Measurements from ENCODE around the gene LYPD6B.

LYPD6B gene

DNA sequence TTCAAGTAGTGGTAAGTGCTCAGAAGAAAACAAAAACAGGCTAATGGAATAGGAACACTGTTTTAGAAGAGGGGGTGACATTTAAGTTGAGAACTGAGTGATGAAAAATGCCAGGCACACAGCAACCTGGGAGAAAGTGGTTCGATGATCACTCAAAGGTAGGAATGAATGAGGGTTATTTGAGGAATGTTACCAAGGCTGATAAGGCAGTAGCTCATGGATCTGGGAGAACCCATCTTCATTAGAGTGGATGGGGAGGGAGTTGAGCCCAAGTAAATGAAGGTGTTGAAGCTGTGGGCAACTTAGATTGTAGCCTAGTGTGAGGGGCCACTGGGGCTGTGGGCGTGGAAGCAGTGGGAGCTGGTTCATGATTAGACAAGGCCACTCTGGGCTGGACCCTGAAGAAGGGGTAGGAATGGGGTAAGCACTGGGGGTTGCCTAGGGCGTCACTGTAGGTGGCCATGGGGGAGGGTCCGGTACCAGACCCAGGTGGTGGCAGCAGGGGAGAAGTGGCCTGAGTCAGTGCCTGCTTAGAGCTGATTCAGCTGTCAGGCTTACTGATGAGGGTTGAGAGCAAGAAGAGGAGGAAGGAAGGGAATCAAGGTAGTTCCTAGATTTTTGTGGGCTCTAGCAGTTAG is 22.5 kb upstream of the LYPD6B start:
- TF ChIP-seq, protein P1, sequence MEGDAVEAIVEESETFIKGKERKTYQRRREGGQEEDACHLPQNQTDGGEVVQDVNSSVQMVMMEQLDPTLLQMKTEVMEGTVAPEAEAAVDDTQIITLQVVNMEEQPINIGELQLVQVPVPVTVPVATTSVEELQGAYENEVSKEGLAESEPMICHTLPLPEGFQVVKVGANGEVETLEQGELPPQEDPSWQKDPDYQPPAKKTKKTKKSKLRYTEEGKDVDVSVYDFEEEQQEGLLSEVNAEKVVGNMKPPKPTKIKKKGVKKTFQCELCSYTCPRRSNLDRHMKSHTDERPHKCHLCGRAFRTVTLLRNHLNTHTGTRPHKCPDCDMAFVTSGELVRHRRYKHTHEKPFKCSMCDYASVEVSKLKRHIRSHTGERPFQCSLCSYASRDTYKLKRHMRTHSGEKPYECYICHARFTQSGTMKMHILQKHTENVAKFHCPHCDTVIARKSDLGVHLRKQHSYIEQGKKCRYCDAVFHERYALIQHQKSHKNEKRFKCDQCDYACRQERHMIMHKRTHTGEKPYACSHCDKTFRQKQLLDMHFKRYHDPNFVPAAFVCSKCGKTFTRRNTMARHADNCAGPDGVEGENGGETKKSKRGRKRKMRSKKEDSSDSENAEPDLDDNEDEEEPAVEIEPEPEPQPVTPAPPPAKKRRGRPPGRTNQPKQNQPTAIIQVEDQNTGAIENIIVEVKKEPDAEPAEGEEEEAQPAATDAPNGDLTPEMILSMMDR (conservative IDR thresholded peaks at IDR 0.05; ENCODE audit: low read length): no peak
- TF ChIP-seq EZH2phosphoT487 (IDR thresholded peaks at IDR 0.05; ENCODE audit: borderline replicate concordance): no peak
- H3K4me3 ChIP-seq (ENCODE audit: low read length, poor library complexity, severe bottlenecking): no peak overlapping the region
- H3K9me2 ChIP-seq (replicated peaks; ENCODE audit: low read depth, low read length): no peaks in the 10 kb centered on the region
- no peaks in the 10 kb centered on the region for H3K36me3 ChIP-seq (ENCODE audit: insufficient read depth, low read length)
- no peaks in the 10 kb centered on the region for H3K9me3 ChIP-seq (ENCODE audit: insufficient read depth, low read depth, low read length)
- no peak overlapping the region for H3K9ac ChIP-seq (ENCODE audit: low read depth, low read length, poor library complexity, severe bottlenecking)
- H3F3A ChIP-seq (ENCODE audit: low read depth): no peaks in the 10 kb centered on the region
- no peak overlapping the region for H2AFZ ChIP-seq (ENCODE audit: low read length)
- H3K4me1 ChIP-seq (ENCODE audit: insufficient read depth, low read length, poor library complexity, severe bottlenecking): no peaks in the 10 kb centered on the region
- no peaks in the 10 kb centered on the region for H3K27me3 ChIP-seq (ENCODE audit: insufficient read depth, low read length, poor library complexity, severe bottlenecking)
- H4K20me1 ChIP-seq (ENCODE audit: insufficient read depth, low read length, poor library complexity, severe bottlenecking): no peaks in the 10 kb centered on the region
- H3K79me2 ChIP-seq (ENCODE audit: insufficient read depth, low read length): no peaks in the 10 kb centered on the region
- H3K4me2 ChIP-seq (ENCODE audit: low read depth, low read length, poor library complexity, severe bottlenecking): no peak overlapping the region

DNA sequence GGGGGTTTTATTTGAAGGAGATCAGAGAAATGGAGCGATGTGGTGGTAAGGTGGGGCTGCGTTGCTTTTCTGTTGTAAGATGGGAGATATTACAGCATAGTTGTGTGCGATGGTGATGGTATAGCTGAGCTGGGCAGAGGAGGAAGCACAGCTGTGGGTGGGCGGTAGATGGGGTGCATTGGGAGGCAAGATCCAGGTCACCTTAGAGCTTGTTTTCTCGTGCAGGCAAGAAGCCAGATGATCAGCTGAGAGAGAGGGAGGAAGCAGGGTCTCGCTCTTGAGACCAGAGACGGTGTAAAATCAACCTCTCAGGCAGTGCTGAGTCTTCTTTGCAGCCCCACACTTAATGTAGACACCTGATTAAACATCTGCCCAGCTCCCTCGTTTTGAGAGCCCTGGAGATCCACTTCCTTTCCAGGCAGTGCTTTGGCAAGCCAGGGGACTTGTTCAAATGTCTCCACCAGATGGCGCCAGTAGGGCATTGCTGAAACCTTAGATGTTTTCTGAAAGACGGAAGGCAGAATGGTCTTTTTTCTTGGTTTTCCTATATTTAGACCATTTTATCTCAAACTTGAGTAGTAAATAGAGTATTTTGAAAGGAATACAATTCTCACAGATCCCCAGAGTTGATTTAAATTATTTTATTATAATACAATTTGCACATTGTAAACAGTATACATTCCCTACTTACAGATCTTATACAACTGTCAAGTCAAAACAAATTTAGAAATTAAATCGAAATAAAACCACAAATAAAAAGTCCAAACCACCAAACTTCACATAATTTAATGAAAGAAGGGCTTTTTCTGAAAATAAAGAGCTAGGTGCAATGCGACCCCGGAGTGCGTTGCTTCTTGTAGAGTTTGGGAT is 21.1 kb upstream of the LYPD6B start:
- H3K4me2 ChIP-seq (ENCODE audit: low read depth, low read length, poor library complexity, severe bottlenecking): peak overlapping the region; percentile 40
- no peaks in the 10 kb centered on the region for H3K79me2 ChIP-seq (ENCODE audit: insufficient read depth, low read length)
- H4K20me1 ChIP-seq (ENCODE audit: insufficient read depth, low read length, poor library complexity, severe bottlenecking): no peaks in the 10 kb centered on the region
- H3K9me3 ChIP-seq (ENCODE audit: insufficient read depth, low read depth, low read length): no peaks in the 10 kb centered on the region
- H3K4me1 ChIP-seq (ENCODE audit: insufficient read depth, low read length, poor library complexity, severe bottlenecking): no peaks in the 10 kb centered on the region
- H2AFZ ChIP-seq (ENCODE audit: low read length): peak overlapping the region; percentile 94
- no peaks in the 10 kb centered on the region for H3K27me3 ChIP-seq (ENCODE audit: insufficient read depth, low read length, poor library complexity, severe bottlenecking)
- TF ChIP-seq, protein P1 (conservative IDR thresholded peaks at IDR 0.05; ENCODE audit: low read length): peak; percentile 91
- no peak for TF ChIP-seq EZH2phosphoT487 (IDR thresholded peaks at IDR 0.05; ENCODE audit: borderline replicate concordance)
- no peaks in the 10 kb centered on the region for H3K36me3 ChIP-seq (ENCODE audit: insufficient read depth, low read length)
- no peaks in the 10 kb centered on the region for H3F3A ChIP-seq (ENCODE audit: low read depth)
- H3K4me3 ChIP-seq (ENCODE audit: low read length, poor library complexity, severe bottlenecking): no peak overlapping the region
- H3K9ac ChIP-seq (ENCODE audit: low read depth, low read length, poor library complexity, severe bottlenecking): no peak overlapping the region
- no peaks in the 10 kb centered on the region for H3K9me2 ChIP-seq (replicated peaks; ENCODE audit: low read depth, low read length)

DNA sequence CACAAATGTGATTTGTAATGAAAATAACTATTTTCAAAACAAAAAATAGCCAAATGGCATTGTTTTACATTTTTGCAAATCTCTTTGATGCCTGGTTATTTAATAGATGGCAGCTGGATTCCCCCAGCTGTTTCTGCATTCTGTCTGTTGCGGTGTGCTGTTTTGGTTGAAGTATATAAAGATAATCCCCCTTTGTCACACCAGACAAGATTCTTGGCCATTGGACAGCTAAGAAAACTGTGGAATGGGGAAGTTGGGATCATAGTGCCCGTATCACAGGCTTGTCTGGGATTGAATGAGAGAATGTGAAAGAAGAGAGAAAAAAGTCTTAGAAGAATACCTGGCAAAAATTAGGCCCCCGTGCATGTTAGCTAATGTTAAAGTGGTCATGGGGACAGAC is 19.5 kb upstream of the LYPD6B start:
- Histone ChIP-seq H3K9me2 (replicated peaks; ENCODE audit: low read depth, low read length) (no peaks in the 10 kb centered on the region), H3K4me3 (ENCODE audit: low read length, poor library complexity, severe bottlenecking) (no peak overlapping the region), H3K9ac (ENCODE audit: low read depth, low read length, poor library complexity, severe bottlenecking) (no peak overlapping the region), H3K9me3 (ENCODE audit: insufficient read depth, low read depth, low read length) (no peaks in the 10 kb centered on the region), H3K4me2 (ENCODE audit: low read depth, low read length, poor library complexity, severe bottlenecking) (no peak overlapping the region), H3K36me3 (ENCODE audit: insufficient read depth, low read length) (no peaks in the 10 kb centered on the region), H3F3A (ENCODE audit: low read depth) (no peaks in the 10 kb centered on the region), H4K20me1 (ENCODE audit: insufficient read depth, low read length, poor library complexity, severe bottlenecking) (no peaks in the 10 kb centered on the region), H3K79me2 (ENCODE audit: insufficient read depth, low read length) (no peaks in the 10 kb centered on the region), H2AFZ (ENCODE audit: low read length) (no peak overlapping the region), H3K27me3 (ENCODE audit: insufficient read depth, low read length, poor library complexity, severe bottlenecking) (no peaks in the 10 kb centered on the region), H3K4me1 (ENCODE audit: insufficient read depth, low read length, poor library complexity, severe bottlenecking) (no peaks in the 10 kb centered on the region)
- TF ChIP-seq, protein P1 (conservative IDR thresholded peaks at IDR 0.05; ENCODE audit: low read length): no peak
- no peak for TF ChIP-seq EZH2phosphoT487 (IDR thresholded peaks at IDR 0.05; ENCODE audit: borderline replicate concordance)

All from Loucy (cell line).